ENCODE measurements around the gene PIP4K2A.
"Not testable (repeated sequence)": the region's sequence is repeated elsewhere in the genome, so short reads cannot be mapped to it uniquely, and the experiment has no call there.

PIP4K2A gene

DNA sequence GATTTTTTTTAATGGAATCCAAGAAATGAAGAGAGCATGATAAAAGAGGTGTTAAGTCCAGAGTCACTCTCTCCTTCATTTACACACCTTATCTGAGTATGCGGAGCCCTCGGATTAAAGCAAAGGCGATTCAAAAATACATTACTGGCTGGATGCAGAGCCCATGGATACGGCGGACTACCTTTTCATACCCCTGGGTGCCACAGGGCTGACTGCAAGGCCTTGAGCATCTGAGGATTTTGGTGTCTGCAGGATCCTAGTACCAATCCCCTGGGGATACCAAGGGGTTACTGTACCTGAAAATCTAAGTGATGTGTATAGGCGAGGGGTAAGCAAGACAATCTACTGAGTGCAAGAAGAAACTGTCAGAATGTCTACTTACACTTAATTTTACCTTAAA lies 20.5 kb downstream of the PIP4K2A start:
- no peak for DNase-seq (ENCODE audit: low read depth)

DNA sequence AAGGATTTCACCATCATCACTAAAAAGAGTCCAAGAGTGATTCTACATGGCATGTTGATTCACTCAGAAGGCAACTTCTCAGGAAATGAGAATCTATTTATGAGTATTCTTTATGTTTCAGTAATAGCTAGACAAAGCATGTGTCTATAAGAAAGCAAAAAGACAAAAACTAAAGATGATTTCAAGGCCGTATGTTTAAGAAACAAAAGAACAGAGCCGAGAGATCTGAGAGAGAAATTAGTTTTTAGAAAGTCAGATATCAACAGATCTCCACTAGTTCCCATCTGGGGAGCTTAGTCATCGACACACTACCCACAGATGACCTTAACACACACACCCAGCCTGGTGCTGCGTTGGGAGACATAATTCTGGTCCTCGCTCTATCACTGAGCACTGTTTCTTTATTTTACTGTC lies 21.0 kb downstream of the PIP4K2A start:
- DNase-seq (ENCODE audit: low read depth), result no peak

DNA sequence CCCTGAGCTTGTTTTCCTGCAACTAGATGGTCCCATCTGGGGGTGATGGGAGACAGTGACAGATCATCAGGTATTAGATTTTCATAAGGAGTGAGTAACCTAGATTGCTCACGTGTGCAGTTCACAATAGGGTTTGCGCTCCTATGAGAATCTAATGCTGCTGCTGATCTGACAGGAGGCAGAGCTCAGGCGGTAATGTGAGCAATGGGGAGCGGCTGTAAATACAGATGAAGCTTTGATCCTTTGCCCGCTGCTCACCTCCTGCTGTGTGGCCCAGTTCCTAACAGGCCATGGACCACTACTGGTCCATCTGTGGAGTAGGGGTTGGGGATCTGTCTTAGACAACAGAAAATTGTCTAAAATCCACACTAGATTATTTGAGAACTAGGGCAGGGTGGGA lies 22.3 kb downstream of the PIP4K2A start:
- DNase-seq (ENCODE audit: low read depth), result not testable (repeated sequence)

DNA sequence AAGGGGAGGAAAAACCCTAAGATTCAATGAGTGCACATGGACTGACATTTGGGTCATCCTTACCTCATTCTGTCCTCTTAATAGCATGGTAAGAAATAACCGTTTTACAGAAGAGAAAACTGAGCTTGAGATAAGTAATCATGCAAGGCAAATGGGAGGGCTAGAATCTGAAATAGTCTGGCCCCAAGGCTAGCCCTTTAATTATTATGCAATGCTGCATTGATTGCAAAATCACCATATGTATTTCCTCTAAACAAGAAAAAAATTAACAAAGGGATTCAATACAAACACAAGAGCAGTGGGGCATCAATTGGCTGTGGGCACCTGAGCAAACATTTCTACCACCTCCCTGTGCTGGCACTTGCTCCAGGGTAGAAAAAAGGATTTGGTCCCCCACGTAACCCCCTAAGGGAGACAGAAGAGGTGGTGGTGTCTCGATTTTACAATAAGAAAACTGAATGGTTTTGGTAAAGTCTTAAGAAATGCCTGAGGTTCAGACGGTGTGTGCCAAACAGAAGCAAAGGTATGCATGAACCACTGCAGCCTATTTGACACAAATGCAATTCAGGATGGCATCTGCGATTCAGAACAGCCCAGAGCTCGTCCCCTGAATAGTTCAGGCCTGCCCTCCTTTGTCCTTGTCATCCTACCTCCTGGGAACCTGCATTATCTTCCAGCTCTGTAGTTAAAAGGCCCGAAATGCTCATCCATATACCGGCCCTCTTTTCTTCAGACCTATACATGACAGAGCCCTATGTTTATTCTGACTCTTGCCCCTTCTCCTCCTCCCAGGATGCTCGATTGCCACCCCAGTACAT lies 23.6 kb downstream of the PIP4K2A start:
- DNase-seq (ENCODE audit: low read depth), result no peak

DNA sequence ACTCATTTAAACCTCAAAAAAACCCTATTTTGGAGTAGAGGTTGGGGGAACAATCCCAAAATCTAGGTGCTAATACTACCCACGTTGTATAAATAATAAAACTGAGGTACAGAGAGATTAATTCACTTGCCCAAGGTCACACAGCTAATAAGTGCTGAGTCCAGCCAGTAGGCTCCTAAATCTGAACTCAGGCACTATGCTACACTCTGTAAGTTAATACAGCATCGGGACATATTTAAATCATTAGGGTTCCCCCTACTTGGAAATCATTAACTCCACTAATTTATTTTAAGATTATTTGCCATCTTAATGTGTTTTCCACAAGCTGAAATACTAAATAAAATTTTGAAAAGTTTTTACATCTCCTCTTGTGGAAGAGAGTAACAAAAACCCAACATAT lies 24.2 kb downstream of the PIP4K2A start:
- no peak for DNase-seq (ENCODE audit: low read depth)

DNA sequence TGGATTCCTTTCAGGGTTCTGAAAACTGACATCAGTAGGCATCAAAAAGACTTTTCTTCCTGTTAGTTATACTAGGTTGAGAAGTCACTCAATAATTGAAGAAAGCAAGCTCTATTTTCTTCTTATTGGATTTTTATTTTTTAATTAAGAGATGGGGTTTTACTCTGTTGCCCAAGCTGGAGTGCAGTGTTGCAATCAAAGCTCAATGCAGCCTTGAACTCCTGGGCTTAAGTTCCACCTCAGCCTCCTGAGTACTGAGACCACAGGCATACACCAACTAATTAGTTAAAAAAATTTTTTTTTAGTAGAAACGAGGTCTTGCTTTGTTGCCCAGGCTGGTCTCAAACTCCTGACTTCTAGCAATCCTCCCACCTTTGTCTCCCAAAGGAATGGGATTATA lies 28.0 kb downstream of the PIP4K2A start:
- no peak for DNase-seq (ENCODE audit: low read depth)

DNA sequence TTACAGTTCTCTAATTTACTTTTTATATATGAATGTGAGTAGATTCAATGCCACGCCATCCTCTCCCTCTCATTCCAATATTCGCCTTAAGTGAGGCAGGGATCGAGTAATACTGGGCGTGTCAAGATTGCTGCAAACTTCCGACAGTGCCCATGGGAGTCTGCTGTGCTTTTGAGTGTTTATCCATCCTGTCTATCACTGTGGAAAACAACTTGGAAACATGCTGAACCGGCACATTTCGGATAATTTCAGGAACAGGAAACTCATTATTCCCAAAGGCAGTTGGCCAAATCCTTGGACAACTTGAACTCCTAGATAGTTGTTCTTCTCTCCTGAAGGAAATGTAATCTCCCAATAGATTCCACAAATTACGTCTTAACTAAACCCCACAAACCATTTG lies 28.5 kb downstream of the PIP4K2A start:
- no peak for DNase-seq (ENCODE audit: low read depth)

DNA sequence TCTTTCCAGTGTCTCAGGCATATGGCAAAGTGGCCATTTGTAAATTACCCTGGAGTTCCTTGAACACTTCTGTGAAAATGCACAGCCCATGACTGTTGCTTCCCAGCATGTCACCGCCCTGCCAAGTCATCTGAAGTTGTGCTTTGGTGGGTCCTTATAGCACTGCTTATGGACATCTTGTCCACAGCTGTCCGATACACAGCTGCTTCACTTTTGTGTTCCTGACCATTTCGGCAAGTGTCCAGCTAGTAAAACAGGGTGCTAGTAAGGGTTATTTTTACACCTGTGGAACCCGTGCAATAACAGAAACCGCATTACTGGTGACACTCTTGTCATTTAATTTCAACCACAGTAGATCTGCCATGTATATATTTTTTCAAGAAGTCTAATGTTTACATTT lies 29.7 kb downstream of the PIP4K2A start:
- no peak for DNase-seq (ENCODE audit: low read depth)

DNA sequence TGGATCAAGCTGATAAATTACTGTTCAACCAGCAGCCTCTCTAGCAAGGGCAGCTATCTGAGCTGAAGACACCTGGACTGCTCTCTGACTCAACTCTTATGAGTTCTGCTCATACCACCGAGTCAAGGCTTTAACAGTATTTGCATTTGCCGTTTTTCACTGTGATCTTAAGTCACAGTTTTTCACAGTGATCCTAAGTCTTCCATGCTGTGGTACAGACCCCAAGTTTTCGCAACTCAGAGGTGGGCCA lies 31.3 kb downstream of the PIP4K2A start:
- no peak for DNase-seq (ENCODE audit: low read depth)

DNA sequence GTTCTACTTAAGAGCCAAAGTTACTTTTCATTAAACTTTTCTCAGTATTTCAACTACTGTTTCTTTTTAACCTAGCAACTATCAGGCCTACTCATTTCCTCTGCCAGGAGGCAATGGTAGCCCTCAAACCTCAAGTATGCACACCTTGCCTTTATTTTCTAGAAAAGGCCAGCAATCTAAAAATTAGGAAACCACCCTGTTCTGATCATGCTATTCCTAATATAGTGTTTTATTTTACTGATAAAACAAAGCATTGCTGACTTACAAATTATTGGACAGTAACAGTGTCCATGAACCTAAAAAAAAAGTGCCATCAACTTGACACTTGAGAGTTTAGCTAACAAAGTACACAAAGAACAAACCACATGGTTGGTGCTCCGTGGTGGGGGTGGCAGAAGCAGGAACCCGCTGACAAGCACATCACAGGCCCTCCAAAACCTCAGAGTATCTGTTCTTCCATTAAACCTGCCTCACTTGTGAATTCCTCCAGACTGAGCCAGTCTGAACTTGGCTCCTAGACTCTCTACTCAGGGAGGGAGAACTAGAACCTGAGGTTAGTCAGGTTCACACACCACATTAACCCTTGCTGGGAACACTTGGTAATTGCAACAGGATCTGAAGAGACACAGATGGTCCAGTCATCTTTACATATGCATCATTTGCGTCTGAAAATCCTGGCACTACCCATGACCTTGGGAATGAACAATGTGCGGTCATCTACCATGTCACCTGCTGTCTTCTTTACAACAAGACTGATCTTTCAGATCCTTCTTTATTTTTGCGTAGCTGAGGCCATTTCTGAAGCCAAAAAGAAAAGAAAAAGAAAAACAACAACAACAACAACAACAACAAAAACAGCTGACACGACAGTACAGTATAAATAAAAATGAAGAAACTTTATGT lies 31.9 kb downstream of the PIP4K2A start:
- no peak for DNase-seq (ENCODE audit: low read depth)

DNA sequence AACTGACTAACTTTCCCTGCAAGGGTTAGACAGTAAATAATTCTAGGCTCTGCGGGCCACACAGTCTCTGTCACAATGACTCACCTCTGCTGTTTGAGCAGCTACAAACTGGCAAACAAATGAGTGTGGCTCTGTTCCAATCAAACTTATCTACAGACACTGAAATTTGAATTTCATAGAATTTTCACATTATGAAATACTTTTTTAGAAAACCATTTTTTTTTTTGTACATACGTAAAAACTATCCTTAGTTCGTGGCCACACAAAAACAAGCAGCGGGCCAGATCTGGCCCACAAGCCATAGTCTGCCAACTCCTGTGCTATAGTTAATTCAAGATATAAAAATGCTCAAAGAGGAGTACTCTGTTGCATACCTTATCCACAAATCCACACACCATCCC lies 32.6 kb downstream of the PIP4K2A start:
- DNase-seq (ENCODE audit: low read depth), result peak; percentile 30

DNA sequence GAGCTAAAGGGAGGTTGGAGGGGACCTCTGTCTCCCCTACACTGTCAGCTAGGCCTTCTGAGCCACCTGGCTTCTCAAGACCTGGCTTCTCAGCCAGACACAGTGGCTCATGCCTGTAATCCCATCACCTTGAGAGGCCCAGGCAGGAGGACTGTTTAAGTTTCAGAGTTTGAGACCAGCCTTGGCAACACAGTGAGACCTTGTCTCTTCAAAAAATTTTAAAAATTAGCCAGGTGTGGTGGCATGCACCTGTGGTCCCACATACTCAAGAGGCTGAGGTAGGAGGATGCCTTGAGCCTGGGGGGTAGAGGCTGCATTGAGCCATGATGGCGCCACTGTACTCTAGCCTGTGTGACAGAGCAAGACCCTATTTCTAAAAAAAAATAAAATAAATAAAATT lies 33.1 kb downstream of the PIP4K2A start:
- no peak for DNase-seq (ENCODE audit: low read depth)

DNA sequence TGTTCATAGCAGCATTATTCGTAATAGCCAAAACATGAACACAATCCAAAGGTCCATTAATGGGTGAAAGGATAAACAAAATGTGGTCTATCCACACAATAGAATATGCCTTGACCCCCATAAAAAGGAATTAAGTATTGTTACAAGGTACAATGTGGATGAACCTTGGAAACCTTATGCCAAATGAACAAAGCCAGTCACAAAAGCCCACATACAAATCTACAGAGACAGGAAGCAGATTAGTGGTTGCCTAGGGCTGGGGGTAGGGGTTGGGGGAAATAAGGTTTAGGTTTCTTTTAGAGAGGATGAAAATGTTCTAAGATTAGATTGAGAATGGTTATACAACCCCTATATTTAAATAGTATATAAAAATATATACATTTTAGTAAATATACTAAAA lies 34.8 kb downstream of the PIP4K2A start:
- DNase-seq (ENCODE audit: low read depth), result no peak

DNA sequence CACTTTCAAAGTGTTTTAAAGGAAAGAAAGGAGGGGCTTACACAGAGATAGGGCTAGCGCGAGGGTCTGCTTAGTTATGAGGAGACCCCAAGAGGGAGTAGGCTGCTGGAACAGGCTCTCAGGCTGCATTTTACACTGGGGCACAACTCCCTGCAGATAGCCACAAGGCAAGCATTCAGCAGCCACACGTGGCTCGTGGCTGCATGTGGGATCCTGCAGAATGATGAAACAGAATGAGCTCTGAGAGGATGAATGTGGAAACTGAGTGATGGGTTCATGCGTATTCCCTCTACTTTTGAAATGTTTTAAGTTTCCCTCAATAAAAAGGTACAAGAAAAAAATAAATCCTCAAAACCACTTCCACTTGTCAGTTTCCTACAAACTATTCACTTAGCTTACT lies 37.0 kb downstream of the PIP4K2A start:
- no peak for DNase-seq (ENCODE audit: low read depth)

DNA sequence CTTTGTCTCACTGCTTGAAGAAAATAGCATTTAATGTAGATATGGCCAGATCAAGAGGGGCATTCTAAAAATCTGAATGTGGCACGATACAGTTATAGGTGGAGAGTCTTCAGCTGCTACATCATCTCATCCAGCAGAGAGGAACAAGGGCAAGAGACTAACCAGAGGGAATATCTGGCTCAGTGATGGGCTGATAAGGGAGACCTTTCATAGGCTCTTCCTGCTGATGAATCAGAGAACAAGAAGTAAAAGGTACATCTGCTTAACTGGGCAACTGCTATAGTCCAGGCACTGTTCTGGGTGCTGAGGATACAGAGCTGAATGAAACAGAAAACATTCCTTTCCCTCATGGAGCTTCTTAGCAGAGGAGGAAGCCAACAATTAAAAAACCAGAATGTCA lies 37.9 kb downstream of the PIP4K2A start:
- DNase-seq (ENCODE audit: low read depth), result no peak

DNA sequence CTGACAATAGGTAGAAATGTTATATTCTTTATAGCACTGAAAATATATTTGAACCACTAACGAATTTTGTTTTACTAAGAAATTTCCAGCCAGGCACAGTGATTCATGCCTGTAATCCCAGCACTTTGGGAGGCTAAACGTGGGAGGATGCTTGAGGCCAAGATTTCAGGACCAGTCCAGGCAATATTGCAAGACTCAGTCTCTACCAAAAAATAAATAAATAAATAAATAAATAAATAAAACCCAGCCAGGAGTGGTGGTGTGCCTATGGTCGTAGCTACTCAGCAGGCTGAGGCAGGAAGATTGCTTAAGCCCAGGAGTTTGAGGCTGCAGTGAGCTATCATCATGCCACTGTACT lies 39.8 kb downstream of the PIP4K2A start:
- DNase-seq (ENCODE audit: low read depth), result no peak

DNA sequence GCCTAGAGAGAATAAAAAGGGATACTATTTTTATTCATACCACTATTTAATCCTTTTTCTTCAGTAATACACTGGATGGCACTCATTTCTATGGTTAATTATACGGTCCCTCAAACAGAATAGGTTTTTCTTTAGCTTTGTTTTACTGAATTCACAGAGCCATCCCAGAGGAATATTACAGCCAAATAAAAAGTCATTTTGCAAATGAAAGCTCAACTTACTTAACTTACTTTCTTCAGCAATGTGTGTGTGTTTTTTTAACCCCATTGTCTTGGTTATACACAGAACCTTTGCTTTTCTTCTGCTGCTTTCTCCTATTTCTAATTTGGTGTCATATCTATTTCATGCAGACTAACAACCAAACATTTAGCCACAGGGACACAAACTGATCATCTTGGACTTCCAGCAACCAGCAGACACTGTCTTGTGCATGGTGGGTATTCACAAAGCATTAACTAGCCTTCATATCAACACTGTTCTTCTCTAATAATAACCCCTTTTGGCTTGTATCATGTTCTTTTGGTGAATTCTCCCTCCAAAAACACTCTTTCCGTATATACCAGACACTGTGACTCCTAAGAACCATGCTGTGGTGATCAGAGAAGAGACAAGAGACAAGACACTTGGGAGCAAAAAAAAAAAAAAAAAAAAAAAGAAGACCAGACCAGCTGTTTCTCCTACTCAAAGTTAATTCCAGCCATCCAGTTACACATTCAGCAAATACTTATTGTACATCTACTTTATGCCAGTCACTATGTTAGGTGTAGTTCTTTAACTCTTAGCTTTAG lies 40.4 kb downstream of the PIP4K2A start:
- DNase-seq (ENCODE audit: low read depth), result no peak

DNA sequence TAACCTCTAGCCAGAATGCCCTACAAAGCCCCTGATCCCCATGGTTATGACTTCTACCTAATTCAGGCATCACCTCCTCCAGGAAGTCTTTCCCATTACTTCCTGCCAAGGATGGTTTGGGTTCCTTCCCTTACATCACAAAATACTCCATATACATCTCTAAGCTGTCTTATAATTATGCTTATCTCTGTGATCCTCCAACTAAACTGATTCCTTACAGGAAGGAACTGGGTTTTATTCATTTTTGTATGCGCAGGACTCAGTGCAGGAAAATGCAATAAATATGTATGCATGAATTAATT lies 41.3 kb downstream of the PIP4K2A start:
- no peak for DNase-seq (ENCODE audit: low read depth)

DNA sequence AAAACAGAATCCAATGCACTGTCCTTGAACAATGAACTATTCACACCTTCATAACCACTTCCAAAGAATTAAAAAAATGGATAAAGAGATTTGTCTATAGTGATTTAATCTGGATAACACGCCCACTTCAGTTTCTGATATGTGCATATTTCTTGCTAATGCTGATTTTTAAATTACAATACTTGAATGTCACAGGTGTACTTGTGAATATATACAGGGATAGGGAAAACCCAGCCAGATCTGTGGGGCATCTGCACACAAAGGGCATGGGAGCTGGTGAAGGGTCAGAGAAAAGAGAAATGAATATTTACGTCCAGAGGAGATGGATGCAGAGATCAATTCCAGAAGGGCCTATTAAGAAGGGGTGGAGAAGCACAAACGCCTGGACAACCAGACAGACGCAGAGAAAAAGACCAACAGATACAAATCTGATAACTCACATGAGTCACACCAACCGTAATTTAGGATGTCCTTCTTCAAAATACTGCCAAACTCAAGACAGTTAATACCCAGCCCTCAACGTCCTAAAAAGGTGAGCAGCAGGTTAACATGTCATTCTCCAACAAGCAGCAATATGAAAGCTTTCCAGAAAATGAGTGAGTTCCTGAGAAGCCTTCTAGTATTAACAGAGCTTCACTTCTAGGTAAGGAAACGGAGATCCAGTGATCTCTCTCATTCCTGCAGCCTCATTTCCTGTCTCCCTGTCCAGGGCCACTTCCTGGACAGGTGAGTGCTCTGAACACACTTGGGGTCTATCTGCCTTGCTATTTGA lies 41.9 kb downstream of the PIP4K2A start:
- no peak for DNase-seq (ENCODE audit: low read depth)

DNA sequence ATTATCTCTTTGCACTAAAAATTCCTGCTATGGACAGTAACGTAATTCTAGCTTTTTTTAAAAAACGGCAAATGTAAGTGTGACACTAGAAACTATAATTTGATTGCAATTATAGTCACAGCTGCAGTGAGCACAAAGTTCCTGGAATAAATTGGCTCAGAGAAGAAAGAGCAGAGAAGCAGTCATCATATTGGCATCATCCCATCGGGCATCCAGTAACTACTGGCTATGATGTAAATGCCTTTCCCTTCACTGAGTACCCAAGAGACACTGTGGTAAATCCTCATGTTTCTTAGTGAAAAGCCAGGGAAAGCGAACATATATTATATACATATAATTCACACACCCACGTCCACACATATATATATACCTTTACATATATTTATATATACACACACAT lies 43.6 kb downstream of the PIP4K2A start:
- DNase-seq (ENCODE audit: low read depth), result no peak

DNA sequence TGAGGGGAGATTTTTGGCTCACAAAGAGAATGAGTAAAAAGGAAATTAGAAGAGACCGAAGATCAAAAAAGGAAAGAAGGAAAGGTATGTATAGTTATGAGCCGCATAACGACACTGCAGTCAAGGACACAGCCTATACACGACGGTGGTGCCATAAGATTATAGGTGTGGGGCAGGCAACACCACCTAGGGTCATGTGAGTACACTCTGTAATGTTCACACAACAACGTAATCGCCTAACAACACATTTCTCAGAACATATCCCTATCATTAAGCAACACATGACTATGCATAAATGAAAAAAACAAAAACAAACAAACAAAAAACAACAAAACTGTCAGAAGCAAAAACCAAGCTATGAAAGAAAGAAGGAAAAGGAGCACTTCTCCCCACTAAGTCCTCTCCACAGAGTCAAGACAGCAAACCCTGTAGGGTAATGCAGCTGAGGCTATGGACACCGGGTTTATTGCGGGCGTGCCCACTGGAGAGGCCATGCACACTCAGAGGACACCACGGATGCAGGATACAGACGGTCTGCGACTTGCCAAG lies 45.1 kb downstream of the PIP4K2A start:
- no peak for DNase-seq (ENCODE audit: low read depth)

DNA sequence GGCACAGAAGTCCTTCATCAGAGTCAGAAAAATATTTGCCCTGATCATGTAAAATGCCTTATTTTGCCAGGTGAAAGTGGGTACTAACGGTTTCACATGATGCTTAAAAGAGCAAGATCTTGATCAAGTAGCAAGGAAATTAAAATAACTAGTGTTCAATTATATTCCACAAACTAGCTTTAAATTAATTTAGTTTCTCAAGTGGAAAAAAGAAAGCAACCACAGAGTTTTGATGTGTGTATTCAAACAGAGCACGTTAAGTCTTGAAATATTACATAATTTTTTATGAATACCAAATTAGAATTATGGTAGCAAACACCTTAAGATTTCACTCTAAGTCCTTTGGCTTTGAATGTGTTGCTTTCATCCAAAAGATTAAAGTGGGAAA lies 47.3 kb downstream of the PIP4K2A start:
- no peak for DNase-seq (ENCODE audit: low read depth)

Measured in activated T-helper 9 cell treated with anti-CD3 and anti-CD28 coated beads, Interleukin-2, amount 50 U/mL, for 16 hours (primary cell).